ENCODE results near the gene PYY. TPM values are rescaled to one million over a fixed set of nuclear protein-coding genes. Genes with fewer than 3 reads are reported as not detected.

PYY gene
- total RNA-seq, 1 donor from 2014 or later = not detected

DNA sequence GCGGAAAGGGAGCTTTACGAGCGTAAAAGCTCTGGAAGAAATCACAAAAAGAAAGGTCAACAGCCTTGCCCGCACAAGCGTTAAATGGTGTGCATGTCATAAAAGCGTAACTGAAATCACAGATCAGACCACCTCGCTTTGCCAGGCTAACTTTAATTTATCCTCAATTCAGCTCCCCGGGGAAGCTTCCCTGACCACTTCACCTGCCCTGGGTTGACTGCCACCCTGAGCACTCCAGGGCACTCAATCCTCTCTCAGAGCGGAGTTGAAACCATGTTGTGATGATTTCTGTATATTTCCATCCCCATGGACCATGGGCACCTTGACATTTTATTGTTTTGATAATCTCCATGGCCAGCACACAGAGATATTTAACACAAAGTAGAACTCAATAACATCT lies 34.6 kb upstream of the PYY start:
- TF ChIP-seq, protein P1, sequence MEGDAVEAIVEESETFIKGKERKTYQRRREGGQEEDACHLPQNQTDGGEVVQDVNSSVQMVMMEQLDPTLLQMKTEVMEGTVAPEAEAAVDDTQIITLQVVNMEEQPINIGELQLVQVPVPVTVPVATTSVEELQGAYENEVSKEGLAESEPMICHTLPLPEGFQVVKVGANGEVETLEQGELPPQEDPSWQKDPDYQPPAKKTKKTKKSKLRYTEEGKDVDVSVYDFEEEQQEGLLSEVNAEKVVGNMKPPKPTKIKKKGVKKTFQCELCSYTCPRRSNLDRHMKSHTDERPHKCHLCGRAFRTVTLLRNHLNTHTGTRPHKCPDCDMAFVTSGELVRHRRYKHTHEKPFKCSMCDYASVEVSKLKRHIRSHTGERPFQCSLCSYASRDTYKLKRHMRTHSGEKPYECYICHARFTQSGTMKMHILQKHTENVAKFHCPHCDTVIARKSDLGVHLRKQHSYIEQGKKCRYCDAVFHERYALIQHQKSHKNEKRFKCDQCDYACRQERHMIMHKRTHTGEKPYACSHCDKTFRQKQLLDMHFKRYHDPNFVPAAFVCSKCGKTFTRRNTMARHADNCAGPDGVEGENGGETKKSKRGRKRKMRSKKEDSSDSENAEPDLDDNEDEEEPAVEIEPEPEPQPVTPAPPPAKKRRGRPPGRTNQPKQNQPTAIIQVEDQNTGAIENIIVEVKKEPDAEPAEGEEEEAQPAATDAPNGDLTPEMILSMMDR (IDR thresholded peaks at IDR 0.05; ENCODE audit: unreplicated experiment) = no peak
- no peaks in the 10 kb centered on the region for H3K4me1 Mint-ChIP-seq
- no peak overlapping the region for H3K4me3 Mint-ChIP-seq
- H3K9me3 Mint-ChIP-seq = no peaks in the 10 kb centered on the region
- no peak for DNase-seq (ENCODE audit: low spot score in 2 of 2, unreplicated experiment in 2 of 2)
- H3K27ac Mint-ChIP-seq = no peak overlapping the region
- H3K27me3 Mint-ChIP-seq (ENCODE audit: low read depth) = peaks cover 57% of the 10 kb centered on the region
- no peaks in the 10 kb centered on the region for H3K36me3 Mint-ChIP-seq

DNA sequence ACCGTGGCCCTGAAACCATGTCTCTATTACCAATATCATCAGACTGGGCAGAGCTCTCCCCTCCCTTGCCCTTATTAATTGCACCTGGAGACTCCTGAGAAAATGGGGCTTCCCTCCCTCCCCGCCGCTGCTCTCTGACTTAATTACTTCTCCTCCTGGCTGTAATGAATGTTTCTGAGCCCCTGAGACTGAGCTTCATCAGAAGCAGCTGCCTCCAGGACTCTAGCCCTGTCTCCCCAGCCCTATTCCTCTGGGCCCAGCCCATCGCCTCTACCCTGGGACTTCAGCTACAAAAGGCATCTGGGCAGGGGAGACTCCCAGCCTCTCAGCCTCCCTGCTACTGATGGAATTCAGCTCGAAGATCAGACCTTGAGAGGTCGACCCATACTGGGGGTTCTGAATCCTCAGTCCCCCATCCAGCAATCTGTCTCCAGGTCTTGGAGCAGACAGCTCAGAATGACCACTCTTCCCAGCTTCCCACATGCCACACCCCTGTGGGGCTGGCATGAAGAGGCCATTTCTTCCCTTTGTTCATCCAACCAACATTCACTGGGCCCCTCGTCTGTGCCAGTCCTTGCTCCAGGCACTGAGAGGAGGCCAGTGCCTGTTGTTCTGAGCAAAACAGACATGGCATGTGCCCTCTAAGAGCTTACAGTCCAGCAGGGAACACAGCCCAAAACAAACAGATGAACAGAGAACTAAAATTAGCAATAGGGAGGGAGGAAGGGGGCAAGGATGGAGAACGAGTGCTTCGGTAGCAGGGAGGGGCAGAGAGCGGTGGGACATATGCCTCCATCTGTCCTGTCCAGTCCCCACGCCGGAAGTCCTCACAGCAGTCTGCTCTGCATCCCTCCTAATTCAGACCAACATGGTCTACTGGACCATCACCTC lies 33.6 kb upstream of the PYY start:
- peaks cover 66% of the 10 kb centered on the region for H3K27me3 Mint-ChIP-seq (ENCODE audit: low read depth)
- TF ChIP-seq, protein P1 (IDR thresholded peaks at IDR 0.05; ENCODE audit: unreplicated experiment) = no peak
- H3K4me3 Mint-ChIP-seq = no peak overlapping the region
- H3K27ac Mint-ChIP-seq = no peak overlapping the region
- DNase-seq (ENCODE audit: low spot score in 2 of 2, unreplicated experiment in 2 of 2) = no peak
- no peaks in the 10 kb centered on the region for H3K4me1 Mint-ChIP-seq
- H3K36me3 Mint-ChIP-seq = no peaks in the 10 kb centered on the region
- no peaks in the 10 kb centered on the region for H3K9me3 Mint-ChIP-seq

DNA sequence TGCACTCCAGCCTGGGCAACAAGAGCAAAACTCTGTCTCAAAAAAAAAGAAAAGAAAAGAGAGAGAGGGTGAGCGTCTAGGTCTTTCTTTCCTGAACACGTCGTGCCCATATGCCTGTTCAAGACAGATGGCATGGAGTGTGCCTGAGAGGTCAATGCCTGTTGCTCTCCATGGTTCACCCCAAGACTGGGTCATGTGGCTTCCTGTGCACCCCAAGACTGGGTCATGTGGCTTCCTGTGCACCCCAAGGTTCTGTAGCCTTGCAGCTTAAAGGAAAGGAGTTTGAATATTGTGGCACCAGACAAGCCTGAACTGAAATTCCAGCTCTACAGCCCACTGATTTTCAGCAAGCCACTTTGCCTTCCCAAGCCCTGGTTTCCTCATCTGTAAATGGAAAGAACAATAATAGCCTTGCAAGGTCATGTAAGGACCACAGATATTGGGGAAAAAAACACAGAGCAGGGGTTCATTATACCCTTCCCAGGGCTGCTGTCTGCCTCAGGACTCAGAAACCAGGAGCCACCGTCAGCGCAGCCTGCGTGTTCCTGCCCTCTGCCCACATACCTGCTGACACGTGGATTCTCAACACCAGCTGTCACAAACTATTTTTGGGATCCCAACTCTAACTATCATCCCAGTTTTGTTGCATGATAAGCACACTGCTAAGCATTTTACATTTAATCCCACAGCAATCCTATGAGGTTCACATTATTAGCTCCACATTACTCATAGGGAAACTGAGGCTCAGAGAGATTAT lies 32.7 kb upstream of the PYY start:
- TF ChIP-seq, protein P1 (IDR thresholded peaks at IDR 0.05; ENCODE audit: unreplicated experiment) = no peak
- no peak for DNase-seq (ENCODE audit: low spot score in 2 of 2, unreplicated experiment in 2 of 2)
- Mint-ChIP-seq H3K27me3 (ENCODE audit: low read depth) (peaks cover 75% of the 10 kb centered on the region), H3K27ac (no peak overlapping the region), H3K4me3 (no peak overlapping the region), H3K36me3 (no peaks in the 10 kb centered on the region), H3K9me3 (no peaks in the 10 kb centered on the region), H3K4me1 (no peaks in the 10 kb centered on the region)

DNA sequence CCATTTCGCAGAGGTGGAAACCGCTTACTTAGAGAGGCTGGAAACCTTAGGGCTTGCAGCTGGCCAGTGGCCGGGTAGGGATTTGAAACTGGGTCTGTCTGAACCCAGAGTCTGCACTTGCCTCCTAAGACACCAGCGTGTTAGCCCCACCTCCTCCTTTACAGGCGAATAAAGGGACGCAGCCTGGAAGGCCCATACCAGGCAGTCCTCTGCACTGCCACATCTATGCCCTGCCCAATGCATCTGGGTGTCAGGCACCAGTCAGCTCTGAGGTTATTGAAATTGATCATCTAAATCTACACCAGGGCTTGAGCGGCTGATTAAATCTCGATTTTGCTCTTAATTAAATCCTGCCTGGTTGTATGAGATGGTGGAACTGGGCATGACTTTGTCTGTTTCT lies 30.8 kb upstream of the PYY start:
- Mint-ChIP-seq H3K4me3 (peak overlapping the region; percentile 50), H3K9me3 (no peaks in the 10 kb centered on the region), H3K27me3 (ENCODE audit: low read depth) (peaks cover 92% of the 10 kb centered on the region), H3K36me3 (no peaks in the 10 kb centered on the region), H3K27ac (no peak overlapping the region), H3K4me1 (no peaks in the 10 kb centered on the region)
- DNase-seq (ENCODE audit: low spot score in 2 of 2, unreplicated experiment in 2 of 2) = no peak
- TF ChIP-seq, protein P1 (IDR thresholded peaks at IDR 0.05; ENCODE audit: unreplicated experiment) = no peak

DNA sequence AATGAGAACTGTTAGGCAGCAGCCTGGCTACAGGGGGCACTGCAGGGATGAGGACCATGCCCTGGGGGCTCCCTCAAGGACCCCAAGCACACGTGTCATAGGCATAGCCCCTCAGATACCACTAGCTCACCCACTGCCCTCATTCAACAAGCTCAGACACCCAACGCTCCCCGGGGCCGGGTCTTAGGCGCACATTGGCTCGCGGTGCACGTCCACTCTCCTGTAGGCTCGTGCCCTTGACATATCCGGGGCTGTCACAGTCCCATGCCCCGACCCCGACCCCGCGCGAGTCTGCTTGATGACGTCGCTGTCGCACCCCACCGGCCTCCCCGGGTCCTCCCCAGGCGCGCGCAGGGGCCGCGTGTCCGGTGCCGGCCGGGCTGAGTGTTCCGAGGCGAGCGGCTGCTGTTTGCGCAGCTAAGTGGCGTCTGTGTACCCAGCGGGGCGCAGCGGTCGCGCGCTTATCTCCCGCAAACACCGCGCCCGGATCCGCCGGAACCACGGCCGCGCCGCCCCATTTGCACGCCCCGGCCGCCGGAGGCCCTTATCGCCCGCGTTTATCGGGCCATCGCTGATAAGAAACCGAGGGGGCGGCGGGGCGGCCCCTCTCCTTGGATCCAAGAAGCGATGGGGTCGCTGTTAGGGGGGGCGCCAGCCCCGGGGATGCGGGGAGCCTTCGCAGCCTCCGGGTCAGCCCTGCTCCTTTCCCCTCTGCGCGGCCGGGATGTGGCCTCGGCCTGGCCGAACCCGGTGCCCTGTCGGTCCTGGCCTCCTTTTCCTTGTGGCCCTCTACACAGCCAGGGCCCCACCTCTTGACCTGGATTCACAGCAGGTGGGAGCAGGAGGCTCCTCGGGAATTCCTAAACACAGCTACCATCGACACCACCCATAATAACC lies 30.0 kb upstream of the PYY start:
- Mint-ChIP-seq H3K9me3 (no peaks in the 10 kb centered on the region), H3K27me3 (ENCODE audit: low read depth) (peaks cover 97% of the 10 kb centered on the region)

More for the DNA sequence above, 30.0 kb upstream of the PYY start:
- TF ChIP-seq, protein P1 (IDR thresholded peaks at IDR 0.05; ENCODE audit: unreplicated experiment) = no peak
- DNase-seq (ENCODE audit: low spot score in 2 of 2, unreplicated experiment in 2 of 2) = peak in 1 of 2 experiments; percentile 48
- H3K4me1 Mint-ChIP-seq = no peaks in the 10 kb centered on the region
- H3K27ac Mint-ChIP-seq = no peak overlapping the region
- H3K36me3 Mint-ChIP-seq = no peaks in the 10 kb centered on the region
- H3K4me3 Mint-ChIP-seq = peak overlapping the region; percentile 50
